Chondrocyte (in vitro differentiated cells): ENCODE measurements around the gene LYAR. TPM values are rescaled to one million over a fixed set of nuclear protein-coding genes. Genes with fewer than 3 reads are reported as not detected.

ENCODE experiments used
- DNase-seq: peaks from one replicate; pipeline ENCODE4 v3.0.0; 2021; ENCODE audit warnings: mixed read lengths, low spot score
- H3K27ac Mint-ChIP-seq: one replicate; pipeline ENCODE4 v1.8.0; 2021; ENCODE audit warnings: mild to moderate bottlenecking, moderate library complexity, mixed read lengths; ENCODE audit not compliant: unreplicated experiment
- H3K27me3 Mint-ChIP-seq: 2 replicates; pipeline ENCODE4 v1.8.0; 2021; ENCODE audit warnings: low read depth, mixed read lengths
- H3K36me3 Mint-ChIP-seq: 2 replicates; pipeline ENCODE4 v1.8.0; 2021; ENCODE audit warnings: low read depth, mixed read lengths
- H3K4me1 Mint-ChIP-seq: 2 replicates; pipeline ENCODE4 v1.8.0; 2021; ENCODE audit warnings: low read depth, mild to moderate bottlenecking, mixed read lengths
- H3K4me3 Mint-ChIP-seq: one replicate; pipeline ENCODE4 v1.8.0; 2021; ENCODE audit warnings: mild to moderate bottlenecking, moderate library complexity, mixed read lengths; ENCODE audit not compliant: unreplicated experiment
- H3K9me3 Mint-ChIP-seq: 2 replicates; pipeline ENCODE4 v1.8.0; 2021; ENCODE audit warnings: low read depth, mixed read lengths
- CTCF ChIP-seq: fragments of 200-600 bp; sonication (generic); IDR thresholded peaks from 2 replicates; pipeline ENCODE4 v1.5.0; 2021; ENCODE audit warnings: antibody characterized with exemption, mild to moderate bottlenecking, moderate library complexity
- total RNA-seq: library from RNA; stranded (reverse); gene quantifications from 3 replicates; pipeline ENCODE4 v1.2.1, GENCODE V29; 2021

The LYAR gene
- total RNA-seq, 1 donor from 2014 or later: 6.6 TPM

GRCh38 chr4:4328206-4328605 lies 38.3 kb upstream of the LYAR start:
- Mint-ChIP-seq H3K9me3 (peaks cover 4% of the 10 kb centered on the region), H3K4me1 (peaks cover 6% of the 10 kb centered on the region), H3K27me3 (no peaks in the 10 kb centered on the region), H3K4me3 (no peak overlapping the region), H3K27ac (no peak overlapping the region), H3K36me3 (peaks cover 7% of the 10 kb centered on the region)
- TF ChIP-seq CTCF: no peak
- no peak for DNase-seq

- no peak overlapping the region for H3K4me3 Mint-ChIP-seq
- peaks cover 9% of the 10 kb centered on the region for H3K36me3 Mint-ChIP-seq
- H3K27me3 Mint-ChIP-seq: no peaks in the 10 kb centered on the region
- no peak overlapping the region for H3K27ac Mint-ChIP-seq
- H3K4me1 Mint-ChIP-seq: peaks cover 3% of the 10 kb centered on the region
- peak; percentile 77 for DNase-seq
- TF ChIP-seq CTCF: peak; percentile 63
- peaks cover 4% of the 10 kb centered on the region for H3K9me3 Mint-ChIP-seq
These were observed 37.7 kb upstream of the LYAR start for GRCh38 chr4:4327652-4328121.

GRCh38 chr4:4326166-4326565 lies 36.2 kb upstream of the LYAR start:
- Mint-ChIP-seq H3K36me3 (peaks cover 19% of the 10 kb centered on the region), H3K9me3 (peaks cover 4% of the 10 kb centered on the region), H3K27ac (no peak overlapping the region), H3K27me3 (no peaks in the 10 kb centered on the region), H3K4me1 (peaks cover 3% of the 10 kb centered on the region), H3K4me3 (no peak overlapping the region)
- no peak for TF ChIP-seq CTCF
- DNase-seq: peak; percentile 22

GRCh38 chr4:4325321-4325720 lies 35.4 kb upstream of the LYAR start:
- Mint-ChIP-seq H3K9me3 (peaks cover 4% of the 10 kb centered on the region), H3K36me3 (peaks cover 25% of the 10 kb centered on the region), H3K27ac (no peak overlapping the region), H3K27me3 (no peaks in the 10 kb centered on the region), H3K4me3 (no peak overlapping the region), H3K4me1 (peaks cover 3% of the 10 kb centered on the region)
- TF ChIP-seq CTCF: no peak
- DNase-seq: peak; percentile 13

GRCh38 chr4:4323705-4324534 lies 34.0 kb upstream of the LYAR start:
- H3K9me3 Mint-ChIP-seq: no peaks in the 10 kb centered on the region
- TF ChIP-seq CTCF: no peak
- peaks cover 3% of the 10 kb centered on the region for H3K4me1 Mint-ChIP-seq
- H3K4me3 Mint-ChIP-seq: no peak overlapping the region
- H3K27me3 Mint-ChIP-seq: no peaks in the 10 kb centered on the region
- H3K27ac Mint-ChIP-seq: no peak overlapping the region
- H3K36me3 Mint-ChIP-seq: peaks cover 25% of the 10 kb centered on the region
- peak; percentile 13 for DNase-seq
